Stimulated activated CD8-positive, alpha-beta memory T cell treated with anti-CD3 and anti-CD28 coated beads, Interleukin-12 subunit alpha, Interleukin-12 subunit beta, amount 100 ng/mL, for 1 hour (primary cell): ENCODE measurements around the gene DGKD.
A peak's percentile ranks its signal among the peaks of the same experiment; 100 is the strongest.
"Not testable (repeated sequence)": the region's sequence is repeated elsewhere in the genome, so short reads cannot be mapped to it uniquely, and the experiment has no call there.

Source experiments
- DNase-seq: peaks from one replicate; pipeline ENCODE4 v3.0.0-alpha.2; 2020; ENCODE audit warnings: low read depth

The DGKD gene

DNA sequence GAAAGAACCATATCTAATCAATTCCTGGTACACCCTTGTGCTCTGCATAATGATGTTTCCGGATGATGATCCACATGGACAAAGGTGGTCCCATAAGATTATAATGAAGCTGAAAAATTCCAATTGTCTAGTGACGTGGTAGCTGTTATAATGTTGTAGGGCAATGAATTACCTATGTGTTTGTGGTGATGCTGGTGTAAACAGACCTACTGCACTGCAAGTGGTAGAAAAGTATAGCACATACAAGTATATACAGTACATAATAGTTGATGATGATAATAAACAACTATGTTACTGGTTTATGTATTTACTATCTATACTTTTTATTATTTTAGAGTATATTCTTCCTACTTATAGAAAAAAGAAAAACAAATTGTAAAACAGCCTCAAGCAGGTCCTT, 8.4 kb downstream of the DGKD start:
- no peak for DNase-seq

DNA sequence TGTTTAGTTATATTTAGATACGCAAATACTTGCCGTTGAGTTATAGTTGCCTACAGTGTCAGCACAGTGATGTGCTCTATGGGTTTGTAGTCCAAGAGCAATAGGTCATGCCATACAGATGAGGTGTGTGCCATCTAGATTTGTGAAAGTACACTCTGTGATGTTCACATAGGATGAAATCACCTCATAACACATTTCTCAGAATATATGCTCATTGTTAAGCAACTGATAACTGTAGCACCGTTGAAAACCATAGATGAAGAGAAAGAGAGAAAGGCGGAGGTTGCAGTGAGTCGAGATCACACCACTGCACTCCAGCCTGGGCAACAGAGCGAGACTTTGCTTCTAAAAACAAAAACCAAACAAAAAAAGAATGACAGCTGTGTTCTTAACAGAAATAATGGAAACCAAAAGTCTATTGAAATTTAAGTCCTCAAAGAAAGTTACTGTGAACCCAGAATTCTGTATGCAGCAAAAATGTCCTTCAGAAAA, 9.5 kb downstream of the DGKD start:
- DNase-seq, result no peak

DNA sequence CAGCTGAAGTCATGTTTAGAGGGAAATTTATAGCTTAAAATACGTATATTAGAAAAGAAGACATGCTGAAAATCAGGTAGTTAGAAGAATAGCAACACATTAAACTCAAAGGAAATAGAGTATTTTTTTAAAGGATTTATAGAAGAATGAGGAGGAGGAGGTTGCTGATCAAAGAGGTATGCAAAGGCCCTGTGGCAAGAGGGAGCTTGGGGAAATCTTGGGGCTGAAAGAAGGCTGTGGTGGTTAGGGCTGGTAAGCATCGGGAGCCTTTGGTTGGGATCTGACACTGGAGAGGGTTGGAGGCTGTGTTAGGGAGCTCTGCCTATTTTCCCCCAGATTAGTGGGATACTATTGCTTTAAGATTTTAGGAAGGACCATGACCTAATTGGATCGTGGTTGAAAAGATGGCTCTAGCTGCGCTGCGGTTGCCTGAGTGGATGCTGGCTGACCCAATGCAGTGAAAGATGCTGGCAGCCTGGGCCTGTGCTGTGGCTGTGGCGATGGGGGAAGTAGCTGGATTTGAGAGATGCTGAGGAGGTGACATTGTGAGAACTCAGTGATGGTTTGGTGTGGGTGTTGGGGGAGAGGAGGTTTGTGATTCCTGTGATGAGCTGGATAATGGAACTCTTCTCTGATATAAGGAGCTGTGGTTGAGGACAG, 11.7 kb downstream of the DGKD start:
- no peak for DNase-seq

DNA sequence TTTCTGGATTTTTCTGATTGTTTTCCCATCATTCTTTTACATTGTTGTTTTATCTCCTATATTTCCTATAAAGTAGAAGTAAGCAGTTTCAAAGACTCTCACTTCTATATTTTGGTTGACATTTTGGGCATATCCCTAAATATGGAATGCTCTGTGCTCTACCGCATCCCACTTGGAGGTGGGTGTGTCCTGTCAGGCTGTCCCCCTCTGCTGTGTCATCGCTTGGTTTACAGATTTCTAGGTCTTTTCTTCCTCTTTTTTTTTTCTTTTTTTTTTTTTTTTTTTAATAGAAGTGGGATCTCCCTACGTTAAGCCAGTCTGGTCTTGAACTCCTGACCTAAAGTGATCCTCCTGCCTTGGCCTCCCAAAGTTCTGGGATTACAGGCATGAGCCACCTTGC, 13.3 kb downstream of the DGKD start:
- no peak for DNase-seq

DNA sequence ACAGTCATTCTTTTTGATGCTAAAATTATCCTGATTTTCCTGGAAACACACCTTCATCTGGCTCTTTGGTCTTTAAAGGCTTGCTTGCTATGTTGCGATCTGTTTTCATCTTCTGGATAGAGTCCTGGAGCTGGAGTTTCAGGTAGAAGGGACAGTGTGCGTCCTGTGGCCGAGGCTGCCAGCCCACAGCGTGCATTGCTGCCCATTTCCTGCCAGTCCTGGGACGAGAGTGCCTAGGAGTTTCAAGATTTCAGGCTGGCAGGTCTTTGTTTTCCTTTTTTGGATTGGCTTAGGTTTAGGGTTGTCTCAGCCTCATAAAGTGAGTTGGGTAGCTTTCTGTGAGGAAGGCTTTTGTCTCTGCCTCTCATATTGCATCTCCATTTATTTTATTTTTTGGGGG, 14.5 kb downstream of the DGKD start:
- DNase-seq, result no peak

- DNase-seq, result no peak
Observed at GRCh38 chr2:233369462-233369861, 15.2 kb downstream of the DGKD start.

DNA sequence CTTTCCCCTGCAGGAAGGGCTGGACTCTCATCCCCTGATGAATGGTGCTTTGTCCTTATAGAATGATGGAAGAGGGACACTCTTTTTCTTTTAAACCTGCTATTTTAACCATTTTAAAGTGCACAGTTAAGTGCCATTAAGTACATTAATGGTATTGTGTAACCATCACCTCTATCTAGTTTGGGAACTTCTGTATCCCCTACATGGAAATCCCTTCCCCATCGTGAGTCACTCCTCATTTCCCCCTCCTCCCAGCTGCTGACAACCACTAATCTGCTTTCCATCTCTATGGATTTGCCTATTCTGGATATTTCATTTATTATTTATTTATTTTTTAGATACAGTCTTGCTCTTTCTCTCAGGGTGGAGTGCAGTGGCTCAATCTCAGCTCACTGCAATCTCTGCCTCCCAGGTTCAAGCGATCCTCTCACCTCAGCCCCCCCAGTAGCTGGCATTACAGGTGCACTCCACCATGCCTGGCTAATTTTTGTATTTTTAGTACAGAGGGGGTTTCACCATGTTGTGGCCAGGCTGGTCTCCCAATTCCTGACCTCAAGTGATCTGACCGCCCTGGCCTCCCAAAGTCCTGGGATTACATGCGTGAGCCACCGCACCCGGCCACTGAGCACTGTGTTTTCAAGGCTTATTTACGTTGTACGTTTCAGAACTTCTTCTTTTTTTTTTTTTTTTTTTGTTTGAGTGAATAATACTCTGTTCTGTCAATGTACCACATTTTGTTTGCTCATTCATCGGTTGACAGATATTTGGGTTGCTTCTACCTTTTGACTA, 15.8 kb downstream of the DGKD start:
- DNase-seq, result no peak

- no peak for DNase-seq
Observed at GRCh38 chr2:233371641-233372040, 17.3 kb downstream of the DGKD start.

- no peak for DNase-seq
Observed at GRCh38 chr2:233372855-233373254, 18.6 kb downstream of the DGKD start.

GRCh38 chr2:233373316-233373715, 19.0 kb downstream of the DGKD start:
- DNase-seq, result no peak

- not testable (repeated sequence) for DNase-seq
Observed at GRCh38 chr2:233374776-233375175, 20.5 kb downstream of the DGKD start.

GRCh38 chr2:233375490-233376314, 21.4 kb downstream of the DGKD start:
- no peak for DNase-seq

DNA sequence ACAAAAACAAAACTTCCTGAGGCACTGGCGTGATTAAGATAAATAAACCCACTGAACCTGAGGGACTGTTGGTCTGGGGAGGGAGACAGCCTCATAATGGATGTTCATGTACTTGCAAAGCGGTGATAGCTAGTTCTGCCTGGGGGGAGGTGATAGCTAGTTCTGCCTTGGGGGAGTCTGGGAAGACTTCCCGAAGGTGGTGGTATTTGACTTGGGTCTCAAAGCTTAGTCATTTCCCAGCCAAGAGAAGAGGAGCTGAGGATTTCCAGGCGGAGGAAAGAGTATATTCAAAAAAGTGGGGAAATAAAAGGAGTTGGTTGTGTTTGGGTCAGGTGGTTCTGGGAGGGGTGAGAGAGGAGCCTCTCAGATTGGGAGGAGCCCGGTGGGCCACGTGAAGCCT, 24.7 kb downstream of the DGKD start:
- no peak for DNase-seq

- DNase-seq, result no peak
Observed at GRCh38 chr2:233379441-233379840, 25.1 kb downstream of the DGKD start.

- DNase-seq, result no peak
Observed at GRCh38 chr2:233380132-233380895, 26.0 kb downstream of the DGKD start.

DNA sequence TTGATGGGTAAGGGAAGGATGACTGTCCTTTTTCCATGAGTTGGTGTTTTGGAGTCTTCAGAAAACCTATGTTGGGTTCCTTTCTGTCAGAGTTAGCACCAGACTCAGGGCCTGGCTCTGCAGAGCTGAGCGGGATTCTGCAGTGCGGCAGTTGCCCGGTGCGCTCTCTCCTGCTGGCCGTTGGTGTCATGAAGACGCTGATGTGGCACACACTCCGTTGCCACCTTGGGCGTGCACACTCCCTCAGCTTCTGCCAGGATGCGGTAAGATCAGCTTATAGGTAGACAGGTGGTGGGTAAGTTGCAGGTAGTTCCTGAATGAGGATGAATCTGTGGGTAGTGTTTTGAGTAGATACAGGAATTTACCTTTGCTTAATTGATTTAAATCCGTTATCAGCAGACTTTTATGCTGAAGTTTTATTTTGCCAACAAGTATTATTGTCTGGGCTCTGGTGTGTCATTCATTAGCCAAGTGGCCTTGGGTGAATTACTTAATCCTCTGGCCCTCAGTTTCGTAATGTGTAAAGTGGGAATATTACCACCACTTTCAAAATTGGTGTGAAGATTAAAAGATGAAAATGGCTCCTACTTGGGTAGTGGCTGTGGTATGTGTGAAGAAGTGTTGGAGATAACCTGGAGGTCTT, 26.8 kb downstream of the DGKD start:
- DNase-seq, result no peak

- no peak for DNase-seq
Observed at GRCh38 chr2:233381638-233381995, 27.3 kb downstream of the DGKD start.

DNA sequence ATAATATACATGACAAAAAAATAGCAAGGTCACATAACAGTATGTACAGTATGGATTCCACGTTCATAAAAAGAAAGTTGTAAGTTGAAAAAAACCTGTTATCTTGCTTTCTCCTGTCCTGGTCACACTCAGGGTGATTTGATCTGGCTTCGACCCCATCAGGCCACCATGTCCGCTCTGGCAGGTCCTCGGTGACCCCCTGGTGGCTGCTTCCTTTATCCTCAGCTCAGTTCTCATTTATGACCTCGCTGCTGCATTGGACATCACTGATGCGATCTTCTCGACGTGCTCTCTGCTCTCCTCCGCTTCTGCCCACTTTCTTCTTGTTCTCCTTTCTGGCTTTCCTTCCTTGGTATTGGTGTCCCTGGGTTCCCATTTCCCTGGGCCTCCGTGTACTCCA, 29.7 kb downstream of the DGKD start:
- DNase-seq, result no peak

- DNase-seq, result no peak
Observed at GRCh38 chr2:233384811-233385488, 30.7 kb downstream of the DGKD start.

DNA sequence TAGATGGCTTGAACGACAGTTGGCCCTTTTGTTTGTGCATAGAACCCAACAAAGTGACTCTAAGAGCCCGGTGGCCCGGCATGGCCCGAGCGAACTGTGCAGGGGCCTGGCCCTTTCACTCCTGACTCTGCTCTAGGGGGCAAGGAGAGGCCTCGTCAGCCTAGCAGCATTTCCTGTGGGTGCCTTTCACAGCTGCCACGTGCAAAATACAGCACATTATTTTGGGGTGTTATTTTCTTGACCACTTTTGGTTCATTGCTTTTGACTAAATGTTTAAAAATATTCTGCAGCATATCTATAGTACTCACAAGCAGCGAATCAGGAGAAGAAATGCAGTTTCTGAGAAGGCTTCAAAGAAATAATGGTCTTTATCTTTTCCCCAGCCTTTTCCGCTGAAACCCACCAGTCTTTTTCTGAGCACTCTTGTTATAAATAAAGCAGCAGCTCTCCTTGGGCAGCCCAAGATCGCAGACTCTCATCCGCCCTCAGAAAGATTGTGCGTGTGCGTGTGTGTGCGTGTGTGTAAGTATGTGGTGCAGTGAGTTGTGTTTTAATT, 31.3 kb downstream of the DGKD start:
- peak; percentile 25 for DNase-seq
